HepG2 (cell line): ENCODE data around the gene NFAT5. TPM values are rescaled to one million over a fixed set of nuclear protein-coding genes. Genes with fewer than 3 reads are reported as not detected.
A peak's percentile ranks its signal among the peaks of the same experiment; 100 is the strongest.

ENCODE experiments used
- BRD4 ChIP-seq: sonication (generic); formaldehyde crosslinking; IDR thresholded peaks from 2 replicates; pipeline ENCODE4 v1.4.0; 2020; ENCODE audit warnings: missing genetic modification reagents
- KAT7 ChIP-seq: IDR thresholded peaks from 2 replicates; pipeline ENCODE4 v1.6.1; 2018; ENCODE audit warnings: borderline replicate concordance, missing compliant biosample characterization
- KDM5A ChIP-seq: fragments of 200-600 bp; sonication (generic); IDR thresholded peaks from 2 replicates; pipeline ENCODE4 v1.7.0; 2018; ENCODE audit warnings: antibody characterized with exemption, mild to moderate bottlenecking, low read length, borderline replicate concordance
- KLF6 ChIP-seq: IDR thresholded peaks from 2 replicates; pipeline ENCODE4 v1.8.0; 2016; ENCODE audit warnings: missing biosample characterization, missing genetic modification reagents
- KMT2A ChIP-seq: sonication (generic); formaldehyde crosslinking; IDR thresholded peaks from 2 replicates; pipeline ENCODE4 v1.4.0; 2020; ENCODE audit warnings: missing genetic modification reagents
- MAFF ChIP-seq: IDR thresholded peaks from 2 replicates; pipeline ENCODE4 v1.6.1; 2011; ENCODE audit warnings: low read depth, low read length, improper control_type of control experiment
- MIXL1 ChIP-seq: IDR thresholded peaks from 2 replicates; pipeline ENCODE4 v1.6.1; 2016
- NR1H2 ChIP-seq: sonication (generic); formaldehyde crosslinking; IDR thresholded peaks from 2 replicates; pipeline ENCODE4 v1.8.1; 2022; ENCODE audit warnings: low read depth, missing genetic modification reagents, borderline replicate concordance
- ONECUT2 ChIP-seq: sonication (generic); formaldehyde crosslinking; IDR thresholded peaks from 2 replicates; pipeline ENCODE4 v1.4.0; 2020; ENCODE audit warnings: missing genetic modification reagents
- PAXIP1 ChIP-seq: sonication (generic); formaldehyde crosslinking; conservative IDR thresholded peaks from 2 replicates; pipeline ENCODE4 v1.4.0; 2020; ENCODE audit warnings: mild to moderate bottlenecking, missing genetic modification reagents, moderate library complexity
- POLR2AphosphoS2 ChIP-seq: IDR thresholded peaks from 2 replicates; pipeline ENCODE4 v1.6.1; 2011; ENCODE audit warnings: low read depth, low read length, improper control_type of control experiment
- PTBP1 ChIP-seq: fragments of 200-400 bp; formaldehyde crosslinking; IDR thresholded peaks from 2 replicates; pipeline ENCODE4 v1.6.1; 2018; ENCODE audit warnings: low read length, low read depth; ENCODE audit not compliant: poor library complexity, severe bottlenecking
- SAP130 ChIP-seq: IDR thresholded peaks from 2 replicates; pipeline ENCODE4 v1.6.1; 2016; ENCODE audit warnings: low read depth
- SOX6 ChIP-seq, 2 experiments: fragments of 450-650 bp in 1 of 2; sonication (generic) in 1 of 2; formaldehyde crosslinking in 1 of 2; IDR thresholded peaks; 2 replicates each; pipeline versions ENCODE4 v1.4.0 to v1.6.1; 2017 to 2020; ENCODE audit warnings: antibody characterized with exemption in 1 of 2, mild to moderate bottlenecking in 1 of 2, missing genetic modification reagents in 1 of 2
- ZBTB1 ChIP-seq: sonication (generic); formaldehyde crosslinking; IDR thresholded peaks from 2 replicates; pipeline ENCODE4 v1.4.0; 2020; ENCODE audit warnings: missing genetic modification reagents, borderline replicate concordance
- ZFP41 ChIP-seq: sonication (generic); formaldehyde crosslinking; IDR thresholded peaks from 2 replicates; pipeline ENCODE4 v1.4.0; 2020; ENCODE audit warnings: mild to moderate bottlenecking, missing genetic modification reagents, borderline replicate concordance
- ZFP62 ChIP-seq: sonication (generic); formaldehyde crosslinking; IDR thresholded peaks from 2 replicates; pipeline ENCODE4 v1.4.0; 2020; ENCODE audit warnings: missing genetic modification reagents
- ZNF17 ChIP-seq: sonication (generic); formaldehyde crosslinking; IDR thresholded peaks from 2 replicates; pipeline ENCODE4 v1.5.0; 2020; ENCODE audit warnings: mild to moderate bottlenecking, missing genetic modification reagents
- ZNF18 ChIP-seq: sonication (generic); formaldehyde crosslinking; IDR thresholded peaks from 2 replicates; pipeline ENCODE4 v1.8.0; 2022; ENCODE audit warnings: mild to moderate bottlenecking, missing genetic modification reagents; ENCODE audit not compliant: insufficient replicate concordance
- ZNF33B ChIP-seq: sonication (generic); formaldehyde crosslinking; IDR thresholded peaks from 2 replicates; pipeline ENCODE4 v1.5.1; 2020; ENCODE audit warnings: mild to moderate bottlenecking, missing genetic modification reagents
- polyA plus RNA-seq, 8 experiments: library from polyadenylated mRNA; depleted of rRNA in 3 of 8; stranded (reverse) in 7 of 8; unstranded in 1 of 8; fragments of >200 nt; fragmentation: Illumina TruSeq in 4 of 8; extraction: Trizol in 4 of 8; gene quantifications; 2 replicates each; pipeline versions ENCODE4 v1.2.1 to v1.2.3, GENCODE V29; 2011 to 2016; ENCODE audit warnings: low read depth in 4 of 8, missing spikeins in 1 of 8, mixed read lengths in 1 of 8; ENCODE audit not compliant: insufficient read depth in 1 of 8
- total RNA-seq, 5 experiments: library from RNA; depleted of rRNA; stranded (reverse); fragments of >200 nt; fragmentation: Illumina TruSeq; extraction: Trizol; gene quantifications; 2 replicates each; pipeline ENCODE4 v1.2.3, GENCODE V29; 2016; ENCODE audit warnings: low read depth in 1 of 5
- TF ChIP-seq, protein P1 (sequence below): sonication (generic); formaldehyde crosslinking; IDR thresholded peaks from 2 replicates; pipeline ENCODE4 v1.8.1; 2023; ENCODE audit warnings: missing genetic modification reagents, inconsistent platforms, borderline replicate concordance
- TF ChIP-seq, protein P2 (sequence below): IDR thresholded peaks from 2 replicates; pipeline ENCODE4 v1.6.1; 2012; ENCODE audit warnings: inconsistent platforms

Gene NFAT5
- total and polyA plus RNA-seq, 2 of the 13 experiments (the other 11 are each of a cell fraction or from before 2014, with no cell fraction given) = 20.5 to 54.3 TPM

GRCh38 chr16:69564845-69565670 lies 708 bp upstream of the NFAT5 start (continued):
- TF ChIP-seq POLR2AphosphoS2 = no peak
- TF ChIP-seq KMT2A (CRISPR knock-in tag) = no peak; the same call in 1 of the 2 replicates
- TF ChIP-seq ZNF33B (CRISPR knock-in tag) = no peak
- TF ChIP-seq SAP130 = no peak; the same call in 1 of the 2 replicates
- TF ChIP-seq SOX6 (IDR thresholded peaks at IDR 0.05) = no peak
- TF ChIP-seq SOX6 (CRISPR knock-in tag; IDR thresholded peaks at IDR 0.05) = no peak
- no peak for TF ChIP-seq PAXIP1 (CRISPR knock-in tag)
- TF ChIP-seq ZFP41 = no peak
- TF ChIP-seq NR1H2 (CRISPR knock-in tag) = no peak
- no peak for TF ChIP-seq ZBTB1 (CRISPR knock-in tag)
- no peak for TF ChIP-seq PTBP1
- TF ChIP-seq MAFF = no peak
- no peak for TF ChIP-seq KAT7 (CRISPR knock-in tag)
- no peak for TF ChIP-seq KLF6
- TF ChIP-seq ONECUT2 = peak; percentile 54; the same call in 1 of the 2 replicates
- no peak for TF ChIP-seq ZNF18
- TF ChIP-seq KDM5A = no peak
- peak; percentile 94; the same call in 1 of the 2 replicates for TF ChIP-seq BRD4 (CRISPR knock-in tag)
- no peak for TF ChIP-seq ZNF17 (CRISPR knock-in tag)
- TF ChIP-seq, protein P1, sequence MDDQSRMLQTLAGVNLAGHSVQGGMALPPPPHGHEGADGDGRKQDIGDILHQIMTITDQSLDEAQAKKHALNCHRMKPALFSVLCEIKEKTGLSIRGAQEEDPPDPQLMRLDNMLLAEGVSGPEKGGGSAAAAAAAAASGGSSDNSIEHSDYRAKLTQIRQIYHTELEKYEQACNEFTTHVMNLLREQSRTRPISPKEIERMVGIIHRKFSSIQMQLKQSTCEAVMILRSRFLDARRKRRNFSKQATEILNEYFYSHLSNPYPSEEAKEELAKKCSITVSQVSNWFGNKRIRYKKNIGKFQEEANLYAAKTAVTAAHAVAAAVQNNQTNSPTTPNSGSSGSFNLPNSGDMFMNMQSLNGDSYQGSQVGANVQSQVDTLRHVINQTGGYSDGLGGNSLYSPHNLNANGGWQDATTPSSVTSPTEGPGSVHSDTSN (CRISPR knock-in tag) = no peak
- TF ChIP-seq ZFP62 = no peak
- TF ChIP-seq MIXL1 (CRISPR knock-in tag) = no peak
- TF ChIP-seq, protein P2, sequence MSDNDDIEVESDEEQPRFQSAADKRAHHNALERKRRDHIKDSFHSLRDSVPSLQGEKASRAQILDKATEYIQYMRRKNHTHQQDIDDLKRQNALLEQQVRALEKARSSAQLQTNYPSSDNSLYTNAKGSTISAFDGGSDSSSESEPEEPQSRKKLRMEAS = peak; percentile 32; the same call in 1 of the 2 replicates
